A549 (cell line): ENCODE measurements around the gene RMRP. TPM values are rescaled to one million over a fixed set of nuclear protein-coding genes. Genes with fewer than 3 reads are reported as not detected.

ENCODE experiments used
- ATAC-seq, 2 experiments: fragments of 200-7000 bp in 1 of 2; fragments of >200 bp in 1 of 2; cut with Nextera tagmentation in 1 of 2; cut with Tn5 transposase in 1 of 2; 3 replicates each; pipeline versions ENCODE4 v1.8.0 to v1.9.1; 2018 to 2020; ENCODE audit warnings: mild to moderate bottlenecking in 1 of 2, moderate library complexity in 1 of 2
- CTCF ChIA-PET: fragments of 300-600 bp; sonication (Branson Sonifier 250); formaldehyde crosslinking; extraction: SDS; loops from one replicate; lab custom pipeline; 2021; ENCODE audit warnings: antibody characterized with exemption, inconsistent platforms; lab: Yijun Ruan, JAX
- POLR2A ChIA-PET: fragments of 350-600 bp; formaldehyde crosslinking; extraction: SDS; loops from one replicate; lab custom pipeline; 2021; ENCODE audit warnings: antibody characterized with exemption, inconsistent platforms; lab: Yijun Ruan, JAX
- DNase-seq, 2 experiments: peaks; one replicate each; pipeline versions ENCODE4 v3.0.0 to v3.0.0-alpha.2; 2011 to 2016; ENCODE audit warnings: low read depth in 1 of 2, low spot score in 1 of 2
- FAIRE-seq: peaks from 2 replicates; lab custom pipeline; 2011; peaks lifted over from hg19 to GRCh38; lab: Jason Lieb, UNC
- H3K27ac ChIP-seq, 2 experiments: fragments of >200 bp; sonication (Bioruptor Twin); formaldehyde crosslinking; 3 replicates each; pipeline ENCODE4 v1.5.1; 2016 to 2017
- H3K4me1 ChIP-seq: fragments of >200 bp; sonication (Bioruptor Twin); formaldehyde crosslinking; 3 replicates; pipeline ENCODE4 v1.6.1; 2016
- H3K4me2 ChIP-seq: fragments of >200 bp; sonication (Bioruptor Twin); formaldehyde crosslinking; 3 replicates; pipeline ENCODE4 v1.6.1; 2016
- H3K4me3 ChIP-seq: fragments of >200 bp; sonication (Bioruptor Twin); formaldehyde crosslinking; 3 replicates; pipeline ENCODE4 v1.5.1; 2016
- H3K9me3 ChIP-seq: fragments of >200 bp; sonication (Bioruptor Twin); formaldehyde crosslinking; 3 replicates; pipeline ENCODE4 v1.6.1; 2016
- CEBPB ChIP-seq, 2 experiments: fragments of >200 bp in 1 of 2; sonication (Bioruptor Twin) in 1 of 2; formaldehyde crosslinking in 1 of 2; IDR thresholded peaks; 2 replicates each; pipeline ENCODE4 v1.6.1; 2012 to 2016
- EHF ChIP-seq: fragments of 250-450 bp; sonication (Bioruptor Pico); IDR thresholded peaks from 2 replicates; pipeline ENCODE4 v1.5.0; 2020; ENCODE audit warnings: mild to moderate bottlenecking
- ESRRA ChIP-seq: fragments of 150-350 bp; IDR thresholded peaks from 2 replicates; pipeline ENCODE4 v1.6.1; 2014; ENCODE audit warnings: mild to moderate bottlenecking, low read length, borderline replicate concordance
- FOSB ChIP-seq: fragments of 250-450 bp; sonication (Bioruptor Pico); IDR thresholded peaks from 2 replicates; pipeline ENCODE4 v1.5.0; 2020; ENCODE audit warnings: mild to moderate bottlenecking, moderate library complexity
- HDAC2 ChIP-seq: fragments of 200-600 bp; sonication (generic); IDR thresholded peaks from 2 replicates; pipeline ENCODE4 v1.6.1; 2016
- HOXB13 ChIP-seq: fragments of 250-450 bp; sonication (Bioruptor Pico); IDR thresholded peaks from 2 replicates; pipeline ENCODE4 v1.5.0; 2020; ENCODE audit warnings: low read depth, mild to moderate bottlenecking, moderate library complexity
- NPAS2 ChIP-seq: fragments of 250-450 bp; sonication (Bioruptor Pico); IDR thresholded peaks from 2 replicates; pipeline ENCODE4 v1.8.0; 2022; ENCODE audit warnings: mild to moderate bottlenecking, moderate library complexity, borderline replicate concordance
- NR3C1 ChIP-seq: fragments of >200 bp; sonication (Bioruptor Twin); formaldehyde crosslinking; IDR thresholded peaks from 3 replicates; pipeline ENCODE4 v1.6.1; 2017
- PHF8 ChIP-seq: fragments of 200-600 bp; sonication (generic); IDR thresholded peaks from 2 replicates; pipeline ENCODE4 v1.6.1; 2016; ENCODE audit warnings: low read depth, mild to moderate bottlenecking, antibody characterized with exemption, moderate library complexity, borderline replicate concordance
- POLR2A ChIP-seq: IDR thresholded peaks from 2 replicates; pipeline ENCODE4 v1.6.1; 2012; ENCODE audit warnings: mild to moderate bottlenecking, low read length
- POLR2AphosphoS2 ChIP-seq: conservative IDR thresholded peaks from 2 replicates; pipeline ENCODE4 v1.6.1; 2012; ENCODE audit warnings: low read length, improper control_type of control experiment, inconsistent platforms
- RAD21 ChIP-seq, 2 experiments: fragments of >200 bp in 1 of 2; sonication (Bioruptor Twin) in 1 of 2; formaldehyde crosslinking in 1 of 2; IDR thresholded peaks in 1 of 2; conservative IDR thresholded peaks in 1 of 2; 2 replicates in 1 of 2; 3 replicates in 1 of 2; pipeline ENCODE4 v1.6.1; 2012 to 2018; ENCODE audit warnings: inconsistent platforms in 1 of 2
- RARB ChIP-seq: fragments of 250-450 bp; sonication (Bioruptor Pico); IDR thresholded peaks from 2 replicates; pipeline ENCODE4 v1.8.0; 2021; ENCODE audit warnings: mild to moderate bottlenecking, moderate library complexity
- RCOR1 ChIP-seq: fragments of 150-350 bp; IDR thresholded peaks from 2 replicates; pipeline ENCODE4 v1.6.1; 2014; ENCODE audit warnings: antibody characterized with exemption, low read length, low read depth
- SMC3 ChIP-seq: fragments of >200 bp; sonication (Bioruptor Twin); formaldehyde crosslinking; IDR thresholded peaks from 3 replicates; pipeline ENCODE4 v1.6.1; 2018; ENCODE audit warnings: inconsistent platforms
- SREBF2 ChIP-seq: fragments of 450-650 bp; IDR thresholded peaks from 2 replicates; pipeline ENCODE4 v1.6.1; 2014; ENCODE audit warnings: mild to moderate bottlenecking, moderate library complexity
- TFCP2L1 ChIP-seq: fragments of 250-450 bp; sonication (Bioruptor Pico); IDR thresholded peaks from 2 replicates; pipeline ENCODE4 v1.5.0; 2021; ENCODE audit warnings: mild to moderate bottlenecking
- TP53 ChIP-seq: fragments of 250-450 bp; sonication (Bioruptor Pico); IDR thresholded peaks from 2 replicates; pipeline ENCODE4 v1.5.0; 2021; ENCODE audit warnings: mild to moderate bottlenecking, moderate library complexity
- ZFP36 ChIP-seq: fragments of 450-650 bp; IDR thresholded peaks from 2 replicates; pipeline ENCODE4 v1.6.1; 2014; ENCODE audit warnings: borderline replicate concordance; ENCODE audit not compliant: partially characterized antibody
- ZSCAN20 ChIP-seq: fragments of 250-450 bp; sonication (Bioruptor Pico); IDR thresholded peaks from 2 replicates; pipeline ENCODE4 v1.8.0; 2022; ENCODE audit warnings: mild to moderate bottlenecking, moderate library complexity
- WGBS: methylation state at CpG from one replicate; pipeline ENCODE4 v1.1.6; 2017; ENCODE audit errors: missing lambda C conversion rate; 5-methylcytosine and 5-hydroxymethylcytosine counted together
- polyA plus RNA-seq, 4 experiments: library from polyadenylated mRNA; depleted of rRNA in 3 of 4; stranded (reverse); fragments of >200 nt; fragmentation: RNase III in 1 of 4; extraction: RNeasy Plus Mini Kit Qiagen cat#74134 plus additional on column Dnase treatment in 1 of 4; gene quantifications; 2 replicates in 3 of 4; 3 replicates in 1 of 4; pipeline ENCODE4 v1.2.3, GENCODE V29; 2011 to 2017
- TF ChIP-seq, protein P1 (sequence below): IDR thresholded peaks from 2 replicates; pipeline ENCODE4 v1.6.1; 2012; ENCODE audit warnings: low read depth, borderline replicate concordance
- TF ChIP-seq, protein P2 (sequence below): fragments of >200 bp; sonication (Bioruptor Twin); formaldehyde crosslinking; IDR thresholded peaks from 3 replicates; pipeline ENCODE4 v1.6.1; 2016
- TF ChIP-seq, protein P3 (sequence below): fragments of 450-650 bp; IDR thresholded peaks from 2 replicates; pipeline ENCODE4 v1.6.1; 2014; ENCODE audit warnings: antibody characterized with exemption
- TF ChIP-seq, protein P4 (sequence below): fragments of 250-450 bp; sonication (Bioruptor Pico); IDR thresholded peaks from 2 replicates; pipeline ENCODE4 v1.5.0; 2020; ENCODE audit warnings: low read depth, mild to moderate bottlenecking, moderate library complexity

The RMRP gene
- polyA plus RNA-seq, 2 of the 4 experiments (the other 2 are of a cell fraction): 80.2 TPM; not detected in 1

DNA sequence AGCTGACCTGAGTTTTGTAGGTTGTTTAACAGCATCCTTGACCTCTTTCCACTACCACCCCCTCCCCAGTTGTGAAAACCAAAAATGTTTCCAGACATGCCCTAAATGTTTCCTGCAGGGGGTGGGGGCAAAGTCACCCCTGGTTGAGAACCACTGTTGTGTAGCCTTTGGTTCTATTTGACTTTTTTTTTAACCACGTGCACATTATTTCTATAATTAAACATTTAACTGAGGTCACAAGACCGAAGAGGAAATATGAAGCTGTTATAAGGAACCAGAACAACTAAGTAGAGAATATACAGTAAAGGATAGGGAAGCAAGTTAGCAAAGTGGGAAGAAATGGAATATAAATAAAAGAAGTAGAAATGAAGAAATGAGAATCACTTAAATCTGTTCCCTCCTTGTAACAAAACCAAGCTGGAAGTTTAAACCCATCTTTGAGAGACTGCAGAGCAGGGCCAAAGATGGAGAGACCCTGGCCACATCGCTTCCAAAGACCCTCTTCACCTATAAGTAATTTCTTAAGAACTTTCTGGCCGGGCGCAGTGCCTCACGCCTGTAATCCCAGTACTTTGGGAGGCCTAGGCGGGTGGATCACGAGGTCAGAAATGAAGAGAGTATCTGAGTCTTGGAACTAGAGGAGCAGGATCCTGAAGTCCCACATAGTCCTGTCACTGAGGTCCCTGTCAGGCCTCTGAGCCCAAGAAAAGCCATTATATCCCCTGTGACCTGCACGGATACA lies 21.5 kb downstream of the RMRP start:
- no peak for FAIRE-seq
- Histone ChIP-seq H3K9me3 (no peaks in the 10 kb centered on the region), H3K4me1 (no peaks in the 10 kb centered on the region), H3K4me3 (no peak overlapping the region), H3K4me2 (no peak overlapping the region), H3K27ac (no peak overlapping the region)
- no peak for ATAC-seq
- no peak for DNase-seq
- POLR2A ChIA-PET: no interaction called here
- CTCF ChIA-PET: interaction anchor here (0.5 to 1.5 kb wide), 4 partner anchors 10 to 127 kb away, joined by 3 to 8 read pairs (median 4); no protein-coding TSS in a partner anchor
- WGBS: 81% methylated on average over 9 of the region's 9 CpGs
- TF ChIP-seq FOSB (no peak), NPAS2 (CRISPR knock-in tag) (no peak), POLR2A (no peak), TFCP2L1 (CRISPR knock-in tag) (no peak)

DNA sequence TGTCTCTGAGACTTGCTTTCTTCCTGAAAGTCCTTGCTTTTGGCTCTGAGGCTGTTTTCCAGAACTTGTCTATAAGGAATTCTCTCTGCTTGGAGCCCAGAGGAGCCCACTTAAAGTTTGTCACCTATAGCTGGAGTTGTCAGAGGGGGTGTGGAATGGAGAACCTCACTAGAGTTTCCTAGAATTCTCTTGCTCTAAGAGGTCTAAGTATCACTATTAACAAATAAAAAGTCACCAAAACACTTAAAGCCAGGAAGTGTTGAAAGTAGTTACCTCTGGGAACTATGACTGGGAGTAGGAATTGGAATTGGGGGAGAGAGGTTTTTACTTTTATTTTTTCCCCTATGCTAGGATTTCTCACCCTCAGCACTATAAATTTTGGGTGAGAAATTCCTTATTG lies 22.1 kb downstream of the RMRP start:
- H3K4me3 ChIP-seq: no peak overlapping the region
- no peaks in the 10 kb centered on the region for H3K9me3 ChIP-seq
- POLR2A ChIA-PET: no interaction called here
- no peak for TF ChIP-seq SMC3
- TF ChIP-seq HDAC2: no peak
- no peak for TF ChIP-seq FOSB
- TF ChIP-seq, protein P1, sequence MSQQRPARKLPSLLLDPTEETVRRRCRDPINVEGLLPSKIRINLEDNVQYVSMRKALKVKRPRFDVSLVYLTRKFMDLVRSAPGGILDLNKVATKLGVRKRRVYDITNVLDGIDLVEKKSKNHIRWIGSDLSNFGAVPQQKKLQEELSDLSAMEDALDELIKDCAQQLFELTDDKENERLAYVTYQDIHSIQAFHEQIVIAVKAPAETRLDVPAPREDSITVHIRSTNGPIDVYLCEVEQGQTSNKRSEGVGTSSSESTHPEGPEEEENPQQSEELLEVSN: no peak
- TF ChIP-seq TFCP2L1 (CRISPR knock-in tag): no peak
- no peak for TF ChIP-seq RARB
- TF ChIP-seq, protein P2, sequence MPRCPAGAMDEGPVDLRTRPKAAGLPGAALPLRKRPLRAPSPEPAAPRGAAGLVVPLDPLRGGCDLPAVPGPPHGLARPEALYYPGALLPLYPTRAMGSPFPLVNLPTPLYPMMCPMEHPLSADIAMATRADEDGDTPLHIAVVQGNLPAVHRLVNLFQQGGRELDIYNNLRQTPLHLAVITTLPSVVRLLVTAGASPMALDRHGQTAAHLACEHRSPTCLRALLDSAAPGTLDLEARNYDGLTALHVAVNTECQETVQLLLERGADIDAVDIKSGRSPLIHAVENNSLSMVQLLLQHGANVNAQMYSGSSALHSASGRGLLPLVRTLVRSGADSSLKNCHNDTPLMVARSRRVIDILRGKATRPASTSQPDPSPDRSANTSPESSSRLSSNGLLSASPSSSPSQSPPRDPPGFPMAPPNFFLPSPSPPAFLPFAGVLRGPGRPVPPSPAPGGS: no peak
- TF ChIP-seq RCOR1: no peak
- TF ChIP-seq TP53 (CRISPR knock-in tag): no peak
- no peak for TF ChIP-seq NPAS2 (CRISPR knock-in tag)
- no peak for TF ChIP-seq ZFP36
- TF ChIP-seq SREBF2: no peak
- TF ChIP-seq, all 56 proteins: peak for 0
- DNase-seq: no peak
- ATAC-seq: no peak
- Histone ChIP-seq H3K27ac (no peak overlapping the region), H3K4me1 (no peaks in the 10 kb centered on the region), H3K4me2 (no peak overlapping the region)
- FAIRE-seq: no peak
- CTCF ChIA-PET: interaction anchor here (0.5 to 1.5 kb wide), 4 partner anchors 10 to 127 kb away, joined by 3 to 8 read pairs (median 4); no protein-coding TSS in a partner anchor

DNA sequence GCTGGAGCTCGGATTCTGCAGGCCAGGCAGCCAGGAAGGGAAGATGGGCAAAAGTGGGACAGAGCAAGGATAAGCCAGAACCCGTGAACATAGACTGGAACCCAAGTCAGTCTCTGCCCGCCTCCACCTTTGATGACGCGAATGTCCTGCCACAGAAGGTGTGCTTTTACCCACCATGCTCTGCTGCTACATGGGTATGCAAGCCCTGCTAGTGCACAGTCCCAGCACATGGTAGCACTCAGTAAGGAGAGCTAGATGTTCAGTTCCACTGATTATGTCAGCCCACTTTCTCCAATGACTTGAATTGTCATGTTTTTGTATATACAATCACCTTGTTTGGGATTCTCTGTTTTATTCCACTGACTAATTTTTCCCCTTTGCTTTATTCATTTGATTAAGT lies 28.2 kb downstream of the RMRP start:
- no peak for TF ChIP-seq SREBF2
- TF ChIP-seq, protein P2: no peak
- TF ChIP-seq PHF8: no peak
- no peak for TF ChIP-seq RCOR1
- TF ChIP-seq FOSB: no peak
- no peak for TF ChIP-seq ESRRA
- no peak for TF ChIP-seq CEBPB (IDR thresholded peaks at IDR 0.05)
- TF ChIP-seq HOXB13 (CRISPR knock-in tag): no peak
- TF ChIP-seq TP53 (CRISPR knock-in tag): no peak
- no peak for TF ChIP-seq ZSCAN20
- no peak for TF ChIP-seq NR3C1
- TF ChIP-seq, protein P3, sequence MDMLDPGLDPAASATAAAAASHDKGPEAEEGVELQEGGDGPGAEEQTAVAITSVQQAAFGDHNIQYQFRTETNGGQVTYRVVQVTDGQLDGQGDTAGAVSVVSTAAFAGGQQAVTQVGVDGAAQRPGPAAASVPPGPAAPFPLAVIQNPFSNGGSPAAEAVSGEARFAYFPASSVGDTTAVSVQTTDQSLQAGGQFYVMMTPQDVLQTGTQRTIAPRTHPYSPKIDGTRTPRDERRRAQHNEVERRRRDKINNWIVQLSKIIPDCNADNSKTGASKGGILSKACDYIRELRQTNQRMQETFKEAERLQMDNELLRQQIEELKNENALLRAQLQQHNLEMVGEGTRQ: no peak
- TF ChIP-seq, protein P1: no peak
- TF ChIP-seq, protein P4, sequence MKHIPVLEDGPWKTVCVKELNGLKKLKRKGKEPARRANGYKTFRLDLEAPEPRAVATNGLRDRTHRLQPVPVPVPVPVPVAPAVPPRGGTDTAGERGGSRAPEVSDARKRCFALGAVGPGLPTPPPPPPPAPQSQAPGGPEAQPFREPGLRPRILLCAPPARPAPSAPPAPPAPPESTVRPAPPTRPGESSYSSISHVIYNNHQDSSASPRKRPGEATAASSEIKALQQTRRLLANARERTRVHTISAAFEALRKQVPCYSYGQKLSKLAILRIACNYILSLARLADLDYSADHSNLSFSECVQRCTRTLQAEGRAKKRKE (CRISPR knock-in tag): no peak
- no peak for TF ChIP-seq RAD21 (conservative IDR thresholded peaks at IDR 0.05 in 1 of 2, IDR thresholded peaks at IDR 0.05 in 1 of 2)
- no peak for TF ChIP-seq POLR2AphosphoS2
- TF ChIP-seq EHF (CRISPR knock-in tag): no peak
- POLR2A ChIA-PET: interaction anchor here (1.0 kb wide), 1 partner anchor 14 kb away, joined by 5 read pairs; no protein-coding TSS in a partner anchor
- DNase-seq (no peak), FAIRE-seq (no peak), ATAC-seq (no peak)
- Histone ChIP-seq H3K4me2 (no peak overlapping the region), H3K27ac (no peak overlapping the region), H3K4me3 (no peak overlapping the region), H3K9me3 (no peaks in the 10 kb centered on the region), H3K4me1 (no peaks in the 10 kb centered on the region)
- CTCF ChIA-PET: interaction anchor here (0.9 to 5.7 kb wide), 9 partner anchors 10 to 109 kb away, joined by 3 to 24 read pairs (median 4); no protein-coding TSS in a partner anchor
- 79% methylated on average over 5 of the region's 5 CpGs for WGBS
